HG03565 (cell line): ENCODE results near the gene DLL3.

Experiments used
- ATAC-seq: cut with Tn5 transposase; IDR thresholded peaks from one replicate; pipeline ENCODE4 v1.9.1; 2021; ENCODE audit warnings: mild to moderate bottlenecking, moderate library complexity; ENCODE audit not compliant: unreplicated experiment

DLL3 gene

DNA sequence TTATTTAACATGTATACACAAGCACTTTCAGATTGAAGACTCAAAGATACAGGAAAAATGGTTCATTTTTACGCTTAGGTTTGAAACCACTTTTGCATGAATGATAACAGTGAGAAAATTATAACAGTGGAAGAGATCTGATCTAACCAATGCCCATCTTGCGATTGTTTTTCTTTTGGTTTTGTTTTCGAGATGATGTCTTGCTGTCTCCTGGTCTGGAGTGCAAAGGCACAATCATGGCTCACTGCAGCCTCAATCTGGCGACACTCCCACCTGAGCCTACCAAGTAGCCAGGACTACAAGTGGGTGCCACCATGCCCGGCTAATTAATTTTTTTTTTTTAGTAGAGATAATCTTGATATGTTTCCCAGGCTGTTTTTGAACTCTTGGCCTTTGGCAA is 51.5 kb downstream of the DLL3 start:
- ATAC-seq, result no peak

DNA sequence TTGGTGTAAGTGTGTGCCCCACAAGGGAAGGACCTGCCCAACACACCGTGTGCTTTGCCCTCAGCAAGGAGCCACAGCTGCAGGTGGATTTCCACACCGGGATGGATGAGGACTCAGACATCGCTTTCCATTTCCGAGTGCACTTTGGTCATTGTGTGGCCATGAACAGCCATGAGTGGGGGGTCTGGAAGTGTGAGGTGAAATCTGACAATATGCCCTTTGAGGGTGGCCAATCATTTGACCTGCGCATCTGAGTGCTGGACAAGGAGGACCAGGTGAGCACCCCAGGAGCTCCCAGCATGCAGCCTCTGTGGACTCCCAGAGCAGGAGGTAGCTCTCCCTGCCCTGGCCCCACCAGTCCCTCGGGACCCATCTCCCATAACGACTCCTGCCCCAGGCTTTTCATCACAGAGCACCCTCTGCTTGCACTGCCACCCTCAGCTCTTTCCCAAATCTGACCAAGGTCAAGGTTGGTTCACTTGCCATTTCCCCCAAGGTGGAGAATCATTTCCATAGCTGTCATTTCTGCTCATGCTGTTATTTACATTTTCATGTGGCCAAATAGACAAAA is 54.4 kb downstream of the DLL3 start:
- no peak for ATAC-seq

DNA sequence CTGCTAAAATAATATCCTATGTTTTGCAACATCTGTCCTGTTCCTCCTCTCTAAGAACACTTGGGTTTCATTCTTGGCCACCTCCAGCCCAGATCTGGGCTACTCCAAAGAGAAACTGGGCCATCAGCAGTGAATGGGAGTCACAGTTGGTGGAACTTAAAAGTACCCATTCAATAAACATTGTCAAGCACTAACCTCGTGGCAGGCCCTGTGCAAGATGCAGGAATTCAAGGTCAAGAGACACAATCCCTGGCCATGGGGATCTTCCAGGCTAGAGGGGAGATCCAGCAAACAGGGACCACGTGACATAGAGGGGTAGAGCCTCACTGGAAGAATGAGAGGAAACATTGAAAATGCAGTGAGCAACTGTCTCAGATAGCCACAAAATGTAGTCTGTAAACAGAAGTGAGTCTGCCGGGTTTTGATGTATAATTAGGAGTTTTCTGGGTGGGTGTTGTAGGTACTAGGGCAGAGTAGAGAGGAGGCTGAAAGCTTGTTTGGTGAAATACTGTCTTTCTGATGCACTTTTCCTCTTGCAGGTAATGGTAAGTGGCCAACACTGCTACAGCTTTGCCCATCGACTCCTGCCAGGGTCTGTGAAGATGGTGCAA is 56.1 kb downstream of the DLL3 start:
- ATAC-seq, result no peak

- no peak for ATAC-seq
These were observed 57.1 kb downstream of the DLL3 start for GRCh38 chr19:39555883-39556282.
